Measurements from ENCODE around the gene YEATS2.
"Not testable (repeated sequence)": the region's sequence is repeated elsewhere in the genome, so short reads cannot be mapped to it uniquely, and the experiment has no call there.

The YEATS2 gene

DNA sequence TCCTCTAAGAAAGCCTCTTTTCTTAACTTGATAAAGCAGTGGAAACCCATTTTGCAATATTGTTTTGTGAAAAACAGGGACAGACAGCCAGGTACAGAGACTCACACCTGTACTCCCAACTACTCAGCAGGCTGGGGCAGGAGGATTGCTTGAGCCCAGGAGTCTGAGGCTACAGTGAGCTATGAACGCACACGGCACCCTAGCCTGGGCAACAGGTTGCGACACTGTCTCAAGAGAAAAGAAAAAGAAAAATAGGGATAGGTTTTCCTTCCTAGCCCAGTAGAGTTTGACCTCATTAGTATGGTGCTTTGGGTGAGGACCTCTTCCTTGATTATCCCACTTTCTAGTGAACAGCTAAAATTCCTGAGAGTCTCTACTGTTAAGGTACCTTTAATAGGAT, 17.5 kb upstream of the YEATS2 start:
- DNase-seq (ENCODE audit: low read depth, low spot score): no peak
- TF ChIP-seq, protein P1, sequence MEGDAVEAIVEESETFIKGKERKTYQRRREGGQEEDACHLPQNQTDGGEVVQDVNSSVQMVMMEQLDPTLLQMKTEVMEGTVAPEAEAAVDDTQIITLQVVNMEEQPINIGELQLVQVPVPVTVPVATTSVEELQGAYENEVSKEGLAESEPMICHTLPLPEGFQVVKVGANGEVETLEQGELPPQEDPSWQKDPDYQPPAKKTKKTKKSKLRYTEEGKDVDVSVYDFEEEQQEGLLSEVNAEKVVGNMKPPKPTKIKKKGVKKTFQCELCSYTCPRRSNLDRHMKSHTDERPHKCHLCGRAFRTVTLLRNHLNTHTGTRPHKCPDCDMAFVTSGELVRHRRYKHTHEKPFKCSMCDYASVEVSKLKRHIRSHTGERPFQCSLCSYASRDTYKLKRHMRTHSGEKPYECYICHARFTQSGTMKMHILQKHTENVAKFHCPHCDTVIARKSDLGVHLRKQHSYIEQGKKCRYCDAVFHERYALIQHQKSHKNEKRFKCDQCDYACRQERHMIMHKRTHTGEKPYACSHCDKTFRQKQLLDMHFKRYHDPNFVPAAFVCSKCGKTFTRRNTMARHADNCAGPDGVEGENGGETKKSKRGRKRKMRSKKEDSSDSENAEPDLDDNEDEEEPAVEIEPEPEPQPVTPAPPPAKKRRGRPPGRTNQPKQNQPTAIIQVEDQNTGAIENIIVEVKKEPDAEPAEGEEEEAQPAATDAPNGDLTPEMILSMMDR (IDR thresholded peaks at IDR 0.05; ENCODE audit: insufficient read depth, low read length, missing control alignments): no peak
- H3K4me3 ChIP-seq (ENCODE audit: low read depth, low read length): no peak overlapping the region
- POLR2A ChIA-PET: no interaction called here
- CTCF ChIA-PET: interaction anchor here (1.1 kb wide), 1 partner anchor 12 kb away, joined by 3 read pairs; no protein-coding TSS in a partner anchor

DNA sequence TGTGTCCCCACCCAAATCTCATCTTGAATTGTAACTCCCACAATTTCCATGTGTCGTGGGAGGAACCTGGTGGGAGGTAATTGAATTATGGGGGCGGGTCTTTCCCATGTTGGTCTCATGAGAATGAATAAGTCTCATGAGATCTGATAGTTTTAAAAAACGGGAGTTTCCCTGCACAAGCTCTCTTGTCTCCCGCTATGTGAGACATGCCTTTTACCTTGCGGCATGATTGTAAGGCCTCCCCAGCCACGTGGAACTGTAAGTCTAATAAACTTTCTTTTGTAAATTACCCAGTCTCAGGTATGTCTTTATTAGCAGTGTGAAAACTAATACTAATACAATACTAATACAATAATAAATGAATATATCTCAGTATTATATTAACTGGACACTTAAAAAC, 9.9 kb upstream of the YEATS2 start:
- no peak for DNase-seq (ENCODE audit: low read depth, low spot score)
- TF ChIP-seq, protein P1 (IDR thresholded peaks at IDR 0.05; ENCODE audit: insufficient read depth, low read length, missing control alignments): no peak
- H3K4me3 ChIP-seq (ENCODE audit: low read depth, low read length): no peak overlapping the region
- CTCF ChIA-PET: interaction anchor here (1.1 kb wide), 1 partner anchor 20 kb away, joined by 3 read pairs; no protein-coding TSS in a partner anchor
- POLR2A ChIA-PET: no interaction called here

DNA sequence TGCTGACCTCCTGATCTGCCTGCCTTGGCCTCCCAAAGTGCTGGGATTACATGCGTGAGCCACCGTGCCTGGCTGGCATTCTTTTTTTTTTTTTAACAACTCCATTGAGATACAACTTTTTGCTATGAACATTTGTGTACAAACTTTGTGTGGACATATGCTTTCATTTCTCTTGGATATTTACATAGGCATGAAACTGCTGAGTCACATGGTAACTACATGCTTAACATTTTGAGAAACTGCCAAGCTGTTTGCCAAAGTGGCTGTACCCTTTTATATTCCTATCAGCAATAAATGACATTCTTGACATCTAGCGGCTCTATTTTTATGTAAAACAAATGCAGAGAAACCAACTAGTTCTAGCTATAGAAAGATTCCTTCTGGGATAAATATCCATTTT, 8.7 kb upstream of the YEATS2 start:
- TF ChIP-seq, protein P1 (IDR thresholded peaks at IDR 0.05; ENCODE audit: insufficient read depth, low read length, missing control alignments): no peak
- CTCF ChIA-PET: no interaction called here
- POLR2A ChIA-PET: interaction anchor here (0.6 kb wide), 1 partner anchor 19 kb away, joined by 3 read pairs; no protein-coding TSS in a partner anchor

DNA sequence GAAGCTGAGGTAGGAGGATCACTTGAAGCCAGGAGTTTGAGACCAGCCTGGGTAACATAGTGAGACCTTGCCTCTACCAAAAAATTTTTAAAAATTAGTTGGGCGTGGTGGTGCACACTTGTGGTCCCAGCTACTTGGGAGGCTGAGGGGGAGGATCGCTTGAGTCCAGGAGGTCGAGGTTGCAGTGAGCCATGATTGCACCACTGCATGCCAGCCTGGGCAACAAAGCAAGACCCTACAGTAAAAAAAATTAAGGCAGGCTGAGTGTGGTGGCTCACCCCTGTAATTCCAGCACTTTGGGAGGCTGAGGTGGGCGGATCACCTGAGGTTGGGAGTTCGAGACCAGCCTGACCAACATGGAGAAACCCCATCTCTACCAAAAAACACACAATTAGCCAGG, 8.0 kb upstream of the YEATS2 start:
- H3K4me3 ChIP-seq (ENCODE audit: low read depth, low read length); POLR2A ChIA-PET; CTCF ChIA-PET; DNase-seq (ENCODE audit: low read depth, low spot score): not testable (repeated sequence)

More for the DNA sequence above, 8.7 kb upstream of the YEATS2 start:
- H3K4me3 ChIP-seq (ENCODE audit: low read depth, low read length): no peak overlapping the region
- DNase-seq (ENCODE audit: low read depth, low spot score): no peak

DNA sequence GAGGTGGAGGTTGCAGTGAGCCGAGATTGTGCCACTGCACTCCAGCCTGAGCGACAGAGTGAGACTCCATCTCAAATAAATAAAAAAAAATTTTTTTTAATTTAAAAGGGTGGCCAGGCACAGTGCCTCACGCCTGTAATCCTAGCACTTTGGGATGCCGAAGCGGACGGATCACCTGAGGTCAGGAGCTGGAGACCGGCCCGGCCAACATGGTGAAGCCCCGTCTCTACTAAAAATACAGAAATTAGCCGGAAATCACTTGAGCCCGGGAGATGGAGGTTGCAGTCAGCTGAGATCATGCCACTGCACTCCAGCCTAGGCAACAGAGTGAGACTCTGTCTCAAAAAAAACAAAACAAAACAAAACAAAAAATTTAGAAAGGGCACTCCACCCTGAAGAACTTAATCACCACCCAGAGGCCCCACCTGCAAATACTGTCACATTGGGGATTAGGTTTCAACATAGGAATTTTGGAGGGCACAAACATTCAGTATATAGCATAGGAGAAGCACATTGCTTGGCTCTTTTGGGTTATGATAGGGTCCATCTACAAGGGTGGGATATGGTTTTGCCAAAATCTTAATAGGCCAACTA, 7.1 kb upstream of the YEATS2 start:
- ChIA-PET POLR2A (no interaction called here), CTCF (no interaction called here)
- TF ChIP-seq, protein P1 (IDR thresholded peaks at IDR 0.05; ENCODE audit: insufficient read depth, low read length, missing control alignments): no peak

DNA sequence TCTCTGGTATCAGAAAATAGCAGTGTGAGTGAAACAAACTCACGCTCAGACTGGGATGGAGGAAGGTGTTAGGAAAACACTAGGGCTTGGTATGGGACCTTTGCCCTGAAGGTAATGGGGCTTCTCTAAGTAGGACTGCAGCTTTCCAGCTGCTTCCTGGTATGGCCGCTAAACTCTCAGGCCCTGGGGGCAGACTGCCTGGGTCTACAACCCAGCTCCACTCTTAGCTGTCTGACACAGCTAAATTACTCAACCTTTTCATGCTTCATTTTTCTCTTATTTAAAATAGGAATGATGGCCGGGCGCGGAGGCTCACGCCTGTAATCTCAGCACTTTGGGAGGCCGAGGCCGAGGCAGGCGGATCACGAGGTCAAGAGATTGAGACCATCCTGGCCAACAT, 5.2 kb upstream of the YEATS2 start:
- ChIA-PET CTCF (interaction anchor here (1.3 kb wide), 1 partner anchor 12 kb away, joined by 3 read pairs; no protein-coding TSS in a partner anchor), POLR2A (no interaction called here)
- H3K4me3 ChIP-seq (ENCODE audit: low read depth, low read length): no peak overlapping the region
- TF ChIP-seq, protein P1 (IDR thresholded peaks at IDR 0.05; ENCODE audit: insufficient read depth, low read length, missing control alignments): no peak
- DNase-seq (ENCODE audit: low read depth, low spot score): no peak

More for the DNA sequence above, 7.1 kb upstream of the YEATS2 start:
- H3K4me3 ChIP-seq (ENCODE audit: low read depth, low read length): no peak overlapping the region
- no peak for DNase-seq (ENCODE audit: low read depth, low spot score)

All from AG04449 (cell line).